PC-3 (cell line): ENCODE data around the gene CDKN2B-AS1.

ENCODE experiments used
- EZH2 ChIP-seq: fragments of 300-600 bp; sonication (generic); IDR thresholded peaks from one replicate; pipeline ENCODE4 v1.6.1; 2017; ENCODE audit warnings: antibody characterized with exemption, mild to moderate bottlenecking, low read length; ENCODE audit not compliant: unreplicated experiment
- EZH2phosphoT487 ChIP-seq: fragments of 300-600 bp; sonication (generic); IDR thresholded peaks from 2 replicates; pipeline ENCODE4 v1.6.1; 2018; ENCODE audit warnings: mild to moderate bottlenecking, antibody characterized with exemption, low read length, borderline replicate concordance
- TF ChIP-seq, protein P1 (sequence below): fragments of 300-600 bp; sonication (generic); conservative IDR thresholded peaks from 2 replicates; pipeline ENCODE4 v1.5.1; 2017; ENCODE audit warnings: antibody characterized with exemption, low read depth, mild to moderate bottlenecking, low read length

DNA sequence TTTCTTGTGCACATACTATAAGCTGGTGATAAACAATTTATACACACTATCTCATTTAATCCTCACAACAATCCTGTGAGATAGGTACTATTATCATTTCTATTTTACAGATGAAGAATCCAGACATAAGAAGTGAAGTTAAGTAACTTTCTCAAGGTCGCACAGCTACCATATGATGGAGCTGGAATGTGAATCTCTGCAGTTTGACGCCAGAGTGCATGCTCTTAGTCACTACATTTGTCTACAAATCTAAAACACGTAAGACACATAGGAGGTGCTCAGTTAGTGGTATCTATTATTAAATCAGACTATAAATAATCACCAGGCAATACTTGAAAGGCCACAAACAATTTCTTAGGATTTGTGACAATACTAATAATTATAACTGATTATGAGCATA, 59.5 kb downstream of the CDKN2B-AS1 start:
- TF ChIP-seq, protein P1, sequence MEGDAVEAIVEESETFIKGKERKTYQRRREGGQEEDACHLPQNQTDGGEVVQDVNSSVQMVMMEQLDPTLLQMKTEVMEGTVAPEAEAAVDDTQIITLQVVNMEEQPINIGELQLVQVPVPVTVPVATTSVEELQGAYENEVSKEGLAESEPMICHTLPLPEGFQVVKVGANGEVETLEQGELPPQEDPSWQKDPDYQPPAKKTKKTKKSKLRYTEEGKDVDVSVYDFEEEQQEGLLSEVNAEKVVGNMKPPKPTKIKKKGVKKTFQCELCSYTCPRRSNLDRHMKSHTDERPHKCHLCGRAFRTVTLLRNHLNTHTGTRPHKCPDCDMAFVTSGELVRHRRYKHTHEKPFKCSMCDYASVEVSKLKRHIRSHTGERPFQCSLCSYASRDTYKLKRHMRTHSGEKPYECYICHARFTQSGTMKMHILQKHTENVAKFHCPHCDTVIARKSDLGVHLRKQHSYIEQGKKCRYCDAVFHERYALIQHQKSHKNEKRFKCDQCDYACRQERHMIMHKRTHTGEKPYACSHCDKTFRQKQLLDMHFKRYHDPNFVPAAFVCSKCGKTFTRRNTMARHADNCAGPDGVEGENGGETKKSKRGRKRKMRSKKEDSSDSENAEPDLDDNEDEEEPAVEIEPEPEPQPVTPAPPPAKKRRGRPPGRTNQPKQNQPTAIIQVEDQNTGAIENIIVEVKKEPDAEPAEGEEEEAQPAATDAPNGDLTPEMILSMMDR: no peak
- TF ChIP-seq EZH2 (no peak), EZH2phosphoT487 (no peak)
